GM21423 (cell line): ENCODE measurements around the gene ODAD3.

ENCODE experiments used
- ATAC-seq: cut with Tn5 transposase; IDR thresholded peaks from one replicate; pipeline ENCODE4 v1.9.1; 2021; ENCODE audit warnings: mild to moderate bottlenecking, moderate library complexity; ENCODE audit not compliant: unreplicated experiment

ODAD3 gene

GRCh38 chr19:11378319-11379189 lies 56.4 kb downstream of the ODAD3 start:
- no peak for ATAC-seq

- no peak for ATAC-seq
Measured at GRCh38 chr19:11377756-11378155, 57.2 kb downstream of the ODAD3 start.

- no peak for ATAC-seq
Measured at GRCh38 chr19:11377237-11377636, 57.7 kb downstream of the ODAD3 start.

GRCh38 chr19:11375143-11375948 lies 59.6 kb downstream of the ODAD3 start:
- ATAC-seq: no peak

GRCh38 chr19:11374433-11375142 lies 60.3 kb downstream of the ODAD3 start, which contains the start of gene SWSAP1:
TSS of gene SWSAP1 (plus strand) at chr19:11374666. CDS start at chr19:11374681, 15 bp downstream.
- ATAC-seq: peak; percentile 82

- no peak for ATAC-seq
Measured at GRCh38 chr19:11373885-11374432, 61.0 kb downstream of the ODAD3 start.

GRCh38 chr19:11373166-11373884 lies 61.6 kb downstream of the ODAD3 start:
- no peak for ATAC-seq

GRCh38 chr19:11370744-11371143 lies 64.2 kb downstream of the ODAD3 start:
- ATAC-seq: no peak
